NCI-H748 treated with DMSO at 0.1 percent for 48 hours (cell line): ENCODE results near the gene SYNGR3.
A peak's percentile ranks its signal among the peaks of the same experiment; 100 is the strongest.
"Not testable (repeated sequence)": the region's sequence is repeated elsewhere in the genome, so short reads cannot be mapped to it uniquely, and the experiment has no call there.

ENCODE experiments used
- DNase-seq: peaks from one replicate; lab custom pipeline; 2025; lab: John Stamatoyannopoulos, UW

SYNGR3 gene

GRCh38 chr16:1959269-1960039, 30.3 kb upstream of the SYNGR3 start, which contains the start of gene NDUFB10:
NDUFB10 (plus strand) TSS chr16:1959538; CDS start chr16:1959625, 87 bp downstream.
- peak; percentile 39 for DNase-seq

GRCh38 chr16:1960665-1961630, 28.8 kb upstream of the SYNGR3 start:
- no peak for DNase-seq

GRCh38 chr16:1961651-1962067, 28.1 kb upstream of the SYNGR3 start:
- DNase-seq = no peak

GRCh38 chr16:1962161-1963153, 27.3 kb upstream of the SYNGR3 start:
- not testable (repeated sequence) for DNase-seq

- DNase-seq = no peak
Measured at GRCh38 chr16:1963806-1964505, 25.8 kb upstream of the SYNGR3 start.

- DNase-seq = peak; percentile 84
Measured at GRCh38 chr16:1964506-1965395, 25.0 kb upstream of the SYNGR3 start, which contains the start of gene RPS2. RPS2 (minus strand) TSS chr16:1964826; CDS start chr16:1964625, 201 bp downstream.

- DNase-seq = no peak
Measured at GRCh38 chr16:1965396-1966001, 24.3 kb upstream of the SYNGR3 start.

GRCh38 chr16:1966460-1966859, 23.3 kb upstream of the SYNGR3 start, which contains the start of gene RNF151:
RNF151 (plus strand) TSS chr16:1966856; CDS start chr16:1966882, 26 bp downstream.
- no peak for DNase-seq

GRCh38 chr16:1968146-1968953, 21.4 kb upstream of the SYNGR3 start:
- DNase-seq = no peak

GRCh38 chr16:1971796-1972489, 17.8 kb upstream of the SYNGR3 start, which contains the start of gene TBL3:
TBL3 (plus strand) TSS chr16:1972053; CDS start chr16:1972165, 112 bp downstream.
- peak; percentile 70 for DNase-seq

GRCh38 chr16:1972490-1972877, 17.3 kb upstream of the SYNGR3 start:
- no peak for DNase-seq

GRCh38 chr16:1973461-1974156, 16.2 kb upstream of the SYNGR3 start:
- no peak for DNase-seq

- DNase-seq = no peak
Measured at GRCh38 chr16:1974157-1975070, 15.4 kb upstream of the SYNGR3 start.

GRCh38 chr16:1975432-1976215, 14.1 kb upstream of the SYNGR3 start:
- no peak for DNase-seq

GRCh38 chr16:1976216-1976520, 13.6 kb upstream of the SYNGR3 start:
- no peak for DNase-seq
